Nephron progenitor cell (in vitro differentiated cells): Measurements from ENCODE around the gene MAP7D1.

Source experiments
- DNase-seq: peaks from one replicate; pipeline ENCODE4 v3.0.0; 2021
- H3K27ac Mint-ChIP-seq: 2 replicates; pipeline ENCODE4 v1.8.0; 2021; ENCODE audit warnings: mild to moderate bottlenecking, moderate library complexity, mixed read lengths
- H3K27me3 Mint-ChIP-seq: 2 replicates; pipeline ENCODE4 v1.8.0; 2021; ENCODE audit warnings: mild to moderate bottlenecking, low read depth, mixed read lengths; ENCODE audit not compliant: poor library complexity
- H3K36me3 Mint-ChIP-seq: 2 replicates; pipeline ENCODE4 v1.8.0; 2021; ENCODE audit warnings: low read depth, mixed read lengths
- H3K4me1 Mint-ChIP-seq: 2 replicates; pipeline ENCODE4 v1.8.0; 2021; ENCODE audit warnings: mixed read lengths
- H3K4me3 Mint-ChIP-seq: 2 replicates; pipeline ENCODE4 v1.8.0; 2021; ENCODE audit warnings: mild to moderate bottlenecking, moderate library complexity, mixed read lengths
- H3K9me3 Mint-ChIP-seq: 2 replicates; pipeline ENCODE4 v1.8.0; 2021; ENCODE audit warnings: mild to moderate bottlenecking, moderate library complexity, mixed read lengths
- CTCF ChIP-seq: fragments of 200-600 bp; sonication (generic); IDR thresholded peaks from 2 replicates; pipeline ENCODE4 v1.5.0; 2021; ENCODE audit warnings: antibody characterized with exemption

The MAP7D1 gene

GRCh38 chr1:36132029-36132428, 23.9 kb upstream of the MAP7D1 start:
- Mint-ChIP-seq H3K9me3 (no peaks in the 10 kb centered on the region), H3K4me1 (peaks cover 18% of the 10 kb centered on the region), H3K27me3 (peaks cover 5% of the 10 kb centered on the region), H3K36me3 (no peaks in the 10 kb centered on the region), H3K4me3 (no peak overlapping the region), H3K27ac (no peak overlapping the region)
- no peak for TF ChIP-seq CTCF
- DNase-seq = no peak

GRCh38 chr1:36133484-36133883, 22.5 kb upstream of the MAP7D1 start:
- Mint-ChIP-seq H3K27ac (no peak overlapping the region), H3K4me3 (no peak overlapping the region), H3K4me1 (peaks cover 15% of the 10 kb centered on the region), H3K9me3 (no peaks in the 10 kb centered on the region), H3K36me3 (no peaks in the 10 kb centered on the region), H3K27me3 (peaks cover 5% of the 10 kb centered on the region)
- no peak for TF ChIP-seq CTCF
- no peak for DNase-seq

GRCh38 chr1:36134031-36134430, 21.9 kb upstream of the MAP7D1 start:
- peak overlapping the region; percentile 87 for H3K27ac Mint-ChIP-seq
- H3K27me3 Mint-ChIP-seq = peaks cover 5% of the 10 kb centered on the region
- no peak overlapping the region for H3K4me3 Mint-ChIP-seq
- H3K36me3 Mint-ChIP-seq = no peaks in the 10 kb centered on the region
- TF ChIP-seq CTCF = no peak
- peaks cover 15% of the 10 kb centered on the region for H3K4me1 Mint-ChIP-seq
- H3K9me3 Mint-ChIP-seq = no peaks in the 10 kb centered on the region
- no peak for DNase-seq

GRCh38 chr1:36134505-36135329, 21.2 kb upstream of the MAP7D1 start:
- peak overlapping the region; percentile 87 for H3K27ac Mint-ChIP-seq
- H3K9me3 Mint-ChIP-seq = no peaks in the 10 kb centered on the region
- no peak overlapping the region for H3K4me3 Mint-ChIP-seq
- no peaks in the 10 kb centered on the region for H3K36me3 Mint-ChIP-seq
- peaks cover 15% of the 10 kb centered on the region for H3K4me1 Mint-ChIP-seq
- peak; percentile 83 for DNase-seq
- peaks cover 7% of the 10 kb centered on the region for H3K27me3 Mint-ChIP-seq
- peak; percentile 85 for TF ChIP-seq CTCF

GRCh38 chr1:36135330-36135667, 20.7 kb upstream of the MAP7D1 start:
- Mint-ChIP-seq H3K27me3 (peaks cover 8% of the 10 kb centered on the region), H3K4me1 (peaks cover 15% of the 10 kb centered on the region), H3K4me3 (no peak overlapping the region), H3K9me3 (no peaks in the 10 kb centered on the region), H3K36me3 (peaks cover 5% of the 10 kb centered on the region), H3K27ac (no peak overlapping the region)
- no peak for TF ChIP-seq CTCF
- no peak for DNase-seq

GRCh38 chr1:36135796-36136195, 20.2 kb upstream of the MAP7D1 start:
- Mint-ChIP-seq H3K9me3 (no peaks in the 10 kb centered on the region), H3K4me1 (peaks cover 15% of the 10 kb centered on the region), H3K4me3 (no peak overlapping the region), H3K27me3 (peaks cover 5% of the 10 kb centered on the region), H3K27ac (no peak overlapping the region), H3K36me3 (peaks cover 6% of the 10 kb centered on the region)
- no peak for TF ChIP-seq CTCF
- DNase-seq = no peak
